Neural crest cell (in vitro differentiated cells): Measurements from ENCODE around the gene ASIC5. TPM values are rescaled to one million over a fixed set of nuclear protein-coding genes. Genes with fewer than 3 reads are reported as not detected.

Experiments
- DNase-seq: peaks from one replicate; pipeline ENCODE4 v3.0.0; 2021; ENCODE audit warnings: low read depth, mixed read lengths, low spot score
- H3K27ac Mint-ChIP-seq: one replicate; pipeline ENCODE4 v1.8.0; 2021; ENCODE audit warnings: mild to moderate bottlenecking, mixed read lengths; ENCODE audit not compliant: unreplicated experiment
- H3K27me3 Mint-ChIP-seq: 2 replicates; pipeline ENCODE4 v1.8.0; 2021; ENCODE audit warnings: low read depth, mild to moderate bottlenecking, mixed read lengths
- H3K36me3 Mint-ChIP-seq: 2 replicates; pipeline ENCODE4 v1.8.0; 2021; ENCODE audit warnings: low read depth, mild to moderate bottlenecking, mixed read lengths
- H3K4me1 Mint-ChIP-seq: 2 replicates; pipeline ENCODE4 v1.8.0; 2021; ENCODE audit warnings: mixed read lengths
- H3K4me3 Mint-ChIP-seq: one replicate; pipeline ENCODE4 v1.8.0; 2021; ENCODE audit warnings: mild to moderate bottlenecking, mixed read lengths
- H3K9me3 Mint-ChIP-seq: 2 replicates; pipeline ENCODE4 v1.8.0; 2021; ENCODE audit warnings: mixed read lengths
- total RNA-seq: library from RNA; stranded (reverse); gene quantifications from 2 replicates; pipeline ENCODE4 v1.2.1, GENCODE V29; 2021
- TF ChIP-seq, protein P1 (sequence below): fragments of 200-600 bp; sonication (generic); conservative IDR thresholded peaks from 2 replicates; pipeline ENCODE4 v1.5.0; 2021; ENCODE audit warnings: antibody characterized with exemption, mild to moderate bottlenecking

Gene ASIC5
- total RNA-seq, 1 donor from 2014 or later, result not detected

DNA sequence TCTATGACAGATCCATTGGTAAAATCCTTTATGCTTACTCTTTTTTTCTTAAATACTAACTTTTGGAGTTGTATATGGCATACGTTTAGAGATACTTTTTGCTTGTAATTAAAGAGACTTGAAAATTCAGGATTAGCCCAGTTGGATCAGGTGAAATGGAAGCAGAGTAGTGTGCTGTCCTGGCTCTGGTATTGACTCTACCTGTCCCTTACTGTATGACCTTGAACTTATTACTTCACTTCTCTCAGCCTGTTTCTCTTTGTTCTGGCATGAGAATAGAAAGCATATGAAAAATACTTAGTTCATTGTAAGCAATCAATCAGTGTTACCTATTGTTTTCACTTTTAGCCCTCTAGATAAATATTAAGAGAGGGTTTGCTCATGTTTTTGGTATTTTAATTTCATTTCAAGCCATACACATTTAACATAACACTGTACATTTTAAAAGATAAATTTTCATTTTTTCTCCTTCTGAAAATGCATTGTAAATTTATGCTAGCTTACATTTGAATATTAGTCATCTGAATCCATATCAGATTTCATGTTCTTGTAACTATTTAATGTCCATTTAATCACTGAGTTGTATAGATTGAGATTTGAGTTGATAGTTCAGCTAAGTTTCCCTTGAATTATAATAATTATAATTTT lies 71.4 kb downstream of the ASIC5 start:
- H3K27ac Mint-ChIP-seq, result no peak overlapping the region
- no peaks in the 10 kb centered on the region for H3K27me3 Mint-ChIP-seq
- peaks cover 4% of the 10 kb centered on the region for H3K36me3 Mint-ChIP-seq
- no peak for DNase-seq
- H3K4me1 Mint-ChIP-seq, result peaks cover 6% of the 10 kb centered on the region
- H3K9me3 Mint-ChIP-seq, result no peaks in the 10 kb centered on the region
- TF ChIP-seq, protein P1, sequence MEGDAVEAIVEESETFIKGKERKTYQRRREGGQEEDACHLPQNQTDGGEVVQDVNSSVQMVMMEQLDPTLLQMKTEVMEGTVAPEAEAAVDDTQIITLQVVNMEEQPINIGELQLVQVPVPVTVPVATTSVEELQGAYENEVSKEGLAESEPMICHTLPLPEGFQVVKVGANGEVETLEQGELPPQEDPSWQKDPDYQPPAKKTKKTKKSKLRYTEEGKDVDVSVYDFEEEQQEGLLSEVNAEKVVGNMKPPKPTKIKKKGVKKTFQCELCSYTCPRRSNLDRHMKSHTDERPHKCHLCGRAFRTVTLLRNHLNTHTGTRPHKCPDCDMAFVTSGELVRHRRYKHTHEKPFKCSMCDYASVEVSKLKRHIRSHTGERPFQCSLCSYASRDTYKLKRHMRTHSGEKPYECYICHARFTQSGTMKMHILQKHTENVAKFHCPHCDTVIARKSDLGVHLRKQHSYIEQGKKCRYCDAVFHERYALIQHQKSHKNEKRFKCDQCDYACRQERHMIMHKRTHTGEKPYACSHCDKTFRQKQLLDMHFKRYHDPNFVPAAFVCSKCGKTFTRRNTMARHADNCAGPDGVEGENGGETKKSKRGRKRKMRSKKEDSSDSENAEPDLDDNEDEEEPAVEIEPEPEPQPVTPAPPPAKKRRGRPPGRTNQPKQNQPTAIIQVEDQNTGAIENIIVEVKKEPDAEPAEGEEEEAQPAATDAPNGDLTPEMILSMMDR, result no peak
- H3K4me3 Mint-ChIP-seq, result no peak overlapping the region

DNA sequence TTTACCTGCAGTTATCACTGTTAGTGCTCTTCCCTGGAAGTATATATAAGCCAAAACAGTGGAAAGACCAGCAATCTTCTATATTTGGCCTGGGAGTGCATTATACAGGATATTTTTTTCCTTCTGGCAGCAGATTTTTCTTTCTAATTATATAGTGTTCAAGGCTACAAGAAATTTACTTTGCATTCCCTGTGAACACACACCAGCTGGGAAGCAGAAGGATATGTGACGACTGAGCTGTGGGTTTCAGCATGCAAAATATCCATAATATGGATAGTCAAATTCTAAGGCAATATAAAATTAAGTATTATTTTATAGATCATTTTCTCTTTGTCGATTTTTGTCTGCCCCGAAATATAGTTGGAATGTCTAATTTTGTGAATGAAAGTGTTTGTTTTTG lies 76.1 kb downstream of the ASIC5 start:
- Mint-ChIP-seq H3K4me1 (no peaks in the 10 kb centered on the region), H3K4me3 (no peak overlapping the region)

DNA sequence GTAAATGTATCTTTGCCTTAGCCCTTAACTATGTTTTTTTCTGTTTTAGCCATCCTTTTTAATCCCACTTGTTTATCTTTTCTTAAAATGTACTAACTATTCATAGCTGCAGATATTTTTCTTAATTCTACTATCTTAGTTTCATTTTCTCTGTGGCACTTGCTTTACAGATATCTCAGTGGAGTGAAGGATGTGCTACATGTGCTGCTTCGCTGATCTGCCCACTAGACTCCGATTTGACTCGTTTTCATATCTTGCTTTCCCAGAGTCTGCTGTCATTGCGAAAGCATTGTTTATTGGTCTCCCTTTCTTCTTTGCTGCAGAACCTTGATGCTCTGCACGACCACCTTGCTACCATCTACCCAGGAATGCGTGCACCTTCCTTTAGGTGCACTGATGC lies 76.7 kb downstream of the ASIC5 start:
- H3K27ac Mint-ChIP-seq, result no peak overlapping the region
- peaks cover 2% of the 10 kb centered on the region for H3K36me3 Mint-ChIP-seq
- H3K27me3 Mint-ChIP-seq, result no peaks in the 10 kb centered on the region
- DNase-seq, result no peak
- no peak overlapping the region for H3K4me3 Mint-ChIP-seq
- H3K9me3 Mint-ChIP-seq, result no peaks in the 10 kb centered on the region
- TF ChIP-seq, protein P1, result no peak
- H3K4me1 Mint-ChIP-seq, result no peaks in the 10 kb centered on the region

More for the DNA sequence above, 76.1 kb downstream of the ASIC5 start:
- peaks cover 2% of the 10 kb centered on the region for H3K36me3 Mint-ChIP-seq
- H3K27me3 Mint-ChIP-seq, result no peaks in the 10 kb centered on the region
- no peak overlapping the region for H3K27ac Mint-ChIP-seq
- no peaks in the 10 kb centered on the region for H3K9me3 Mint-ChIP-seq
- DNase-seq, result no peak
- TF ChIP-seq, protein P1, result no peak

DNA sequence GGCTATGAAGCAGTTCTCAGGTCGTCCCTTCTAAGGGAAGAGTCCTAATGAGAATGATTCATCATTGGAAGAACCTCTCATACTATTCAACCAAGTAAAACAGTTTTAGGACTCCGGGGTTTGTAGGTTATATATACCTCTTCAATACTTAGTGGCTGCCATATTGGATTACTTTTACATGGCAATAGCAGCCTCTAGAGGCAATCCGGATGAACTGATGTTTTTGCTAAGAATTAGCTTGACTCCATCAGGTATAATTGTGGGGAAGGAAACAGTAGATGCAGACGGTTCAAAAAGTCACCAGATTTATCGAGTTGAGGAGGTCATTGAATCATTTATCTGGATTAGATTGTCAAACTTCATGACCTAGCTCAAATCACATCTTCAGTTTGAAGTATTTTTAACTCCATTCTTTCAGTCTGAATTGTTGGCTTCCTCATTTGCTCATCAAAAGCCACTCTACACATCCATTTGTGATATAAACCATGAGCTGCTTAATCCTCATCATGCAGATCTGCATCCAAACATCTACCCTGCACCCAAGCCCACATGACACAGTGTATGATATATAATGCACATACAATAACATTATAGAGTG lies 78.9 kb downstream of the ASIC5 start:
- Mint-ChIP-seq H3K36me3 (peaks cover 2% of the 10 kb centered on the region), H3K4me1 (no peaks in the 10 kb centered on the region), H3K27ac (no peak overlapping the region), H3K9me3 (no peaks in the 10 kb centered on the region), H3K4me3 (no peak overlapping the region), H3K27me3 (no peaks in the 10 kb centered on the region)
- DNase-seq, result peak; percentile 5
- TF ChIP-seq, protein P1, result peak; percentile 86

DNA sequence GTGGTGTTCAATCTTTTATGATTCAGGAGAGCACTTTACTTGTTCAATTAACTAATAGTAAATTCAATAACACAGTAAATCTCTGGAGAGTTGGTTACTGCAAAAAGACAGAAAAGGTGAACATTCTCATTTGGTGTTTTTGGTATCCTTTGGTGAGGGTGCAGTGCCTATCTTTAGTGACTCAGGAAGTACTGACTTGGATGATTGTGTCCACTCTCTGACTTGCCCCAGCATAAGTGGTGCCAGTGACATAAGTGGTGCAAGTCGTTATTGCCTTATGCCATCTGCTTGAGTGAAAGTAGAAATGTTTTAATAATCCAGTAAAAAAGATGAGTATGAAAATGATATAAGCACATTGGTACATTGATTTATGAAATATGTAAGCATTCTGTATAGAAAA lies 80.2 kb downstream of the ASIC5 start:
- peaks cover 2% of the 10 kb centered on the region for H3K36me3 Mint-ChIP-seq
- no peaks in the 10 kb centered on the region for H3K4me1 Mint-ChIP-seq

More for the DNA sequence above, 80.2 kb downstream of the ASIC5 start:
- TF ChIP-seq, protein P1, result no peak
- no peak for DNase-seq
- Mint-ChIP-seq H3K9me3 (no peaks in the 10 kb centered on the region), H3K27ac (no peak overlapping the region), H3K27me3 (no peaks in the 10 kb centered on the region), H3K4me3 (no peak overlapping the region)
